ENCODE measurements around the gene TM7SF3.
A peak's percentile ranks its signal among the peaks of the same experiment; 100 is the strongest.
"Not testable (repeated sequence)": the region's sequence is repeated elsewhere in the genome, so short reads cannot be mapped to it uniquely, and the experiment has no call there.

Gene TM7SF3

GRCh38 chr12:27014085-27014858 is at the start of gene TM7SF3:
Gene TM7SF3 (minus strand): TSS chr12:27014384. CDS start chr12:27014168, 216 bp downstream.
- DNase-seq (ENCODE audit: low spot score): peak; percentile 91

GRCh38 chr12:27063250-27063851 is 49.2 kb upstream of the TM7SF3 start:
- DNase-seq (ENCODE audit: low spot score): no peak

- DNase-seq (ENCODE audit: low spot score): no peak
These were observed 47.1 kb upstream of the TM7SF3 start for GRCh38 chr12:27061317-27061716.

GRCh38 chr12:27060740-27061139 is 46.6 kb upstream of the TM7SF3 start:
- no peak for DNase-seq (ENCODE audit: low spot score)

GRCh38 chr12:27057543-27057942 is 43.4 kb upstream of the TM7SF3 start:
- no peak for DNase-seq (ENCODE audit: low spot score)

- DNase-seq (ENCODE audit: low spot score): no peak
These were observed 41.8 kb upstream of the TM7SF3 start for GRCh38 chr12:27055966-27056365.

GRCh38 chr12:27052742-27053141 is 38.6 kb upstream of the TM7SF3 start:
- no peak for DNase-seq (ENCODE audit: low spot score)

GRCh38 chr12:27052176-27052575 is 38.0 kb upstream of the TM7SF3 start:
- DNase-seq (ENCODE audit: low spot score): no peak

GRCh38 chr12:27048822-27049752 is 34.9 kb upstream of the TM7SF3 start:
- no peak for DNase-seq (ENCODE audit: low spot score)

- not testable (repeated sequence) for DNase-seq (ENCODE audit: low spot score)
These were observed 27.8 kb upstream of the TM7SF3 start for GRCh38 chr12:27042018-27042417.

- DNase-seq (ENCODE audit: low spot score): not testable (repeated sequence)
These were observed 26.5 kb upstream of the TM7SF3 start for GRCh38 chr12:27040637-27041036.

GRCh38 chr12:27034607-27035293 is 20.6 kb upstream of the TM7SF3 start:
- no peak for DNase-seq (ENCODE audit: low spot score)

GRCh38 chr12:27032679-27033078 is 18.5 kb upstream of the TM7SF3 start:
- no peak for DNase-seq (ENCODE audit: low spot score)

GRCh38 chr12:27031531-27031930 is 17.3 kb upstream of the TM7SF3 start:
- DNase-seq (ENCODE audit: low spot score): no peak

GRCh38 chr12:27026257-27026656 is 12.1 kb upstream of the TM7SF3 start:
- no peak for DNase-seq (ENCODE audit: low spot score)

- DNase-seq (ENCODE audit: low spot score): no peak
These were observed 10.9 kb upstream of the TM7SF3 start for GRCh38 chr12:27025116-27025515.

- no peak for DNase-seq (ENCODE audit: low spot score)
These were observed 10.1 kb upstream of the TM7SF3 start for GRCh38 chr12:27024291-27024690.

- no peak for DNase-seq (ENCODE audit: low spot score)
These were observed 6.6 kb upstream of the TM7SF3 start for GRCh38 chr12:27020761-27021160.

GRCh38 chr12:27018037-27018436 is 3.9 kb upstream of the TM7SF3 start:
- no peak for DNase-seq (ENCODE audit: low spot score)

- not testable (repeated sequence) for DNase-seq (ENCODE audit: low spot score)
These were observed 3.1 kb upstream of the TM7SF3 start for GRCh38 chr12:27017163-27017823.

- DNase-seq (ENCODE audit: low spot score): no peak
These were observed 1.5 kb upstream of the TM7SF3 start for GRCh38 chr12:27015730-27016076.

All from Ammon's horn (tissue), 1 donor.